ENCODE measurements around the gene USH2A. TPM values are rescaled to one million over a fixed set of nuclear protein-coding genes. Genes with fewer than 3 reads are reported as not detected.

USH2A gene
- total RNA-seq, 2 experiments from 2014 or later = not detected

DNA sequence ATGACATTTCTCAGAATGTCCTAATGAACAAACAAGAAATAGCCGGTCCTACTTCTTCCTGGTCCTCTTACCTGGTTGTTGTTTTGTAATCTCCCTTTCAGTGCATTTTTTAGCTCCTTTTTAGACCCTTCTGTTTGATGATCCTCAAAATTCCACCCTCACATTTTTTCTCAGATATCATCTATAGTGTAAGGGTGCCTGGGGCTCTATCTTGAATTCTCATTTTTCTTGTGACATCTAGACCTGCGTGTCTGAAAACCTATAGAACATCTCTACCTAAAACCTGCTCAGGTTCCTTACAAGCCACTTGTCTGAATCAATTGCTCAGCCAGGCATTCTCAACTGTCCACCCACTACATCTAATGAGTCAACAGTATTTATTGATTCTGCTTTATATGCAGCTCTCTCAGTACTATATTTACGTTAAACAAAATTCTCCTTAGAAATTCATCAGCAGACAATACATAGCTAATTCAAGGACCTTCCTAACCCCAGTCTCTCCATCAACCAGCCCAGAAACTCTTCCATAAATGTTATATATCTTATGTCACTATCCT is 36.5 kb upstream of the USH2A start:
- DNase-seq = no peak
- peaks cover 0 to 4% of the 10 kb centered on the region in 2 experiments for H3K9me3 ChIP-seq (ENCODE audit: control insufficient read depth in 1 of 2, insufficient read depth in 1 of 2, low read length in 2 of 2)
- ATAC-seq (ENCODE audit: poor library complexity) = no peak
- H3K27me3 ChIP-seq (ENCODE audit: control insufficient read depth in 1 of 2, insufficient read depth in 2 of 2, low read length in 2 of 2) = no peaks in the 10 kb centered on the region
- Mint-ChIP-seq H3K27ac (no peak overlapping the region), H3K4me3 (no peak overlapping the region), H3K4me1 (ENCODE audit: low read depth) (no peaks in the 10 kb centered on the region), H3K36me3 (ENCODE audit: low read depth) (no peaks in the 10 kb centered on the region), H3K9me3 (peaks cover 2% of the 10 kb centered on the region), H3K27me3 (no peaks in the 10 kb centered on the region)
- ChIA-PET CTCF (no interaction called here), POLR2A (no interaction called here)
- TF ChIP-seq, protein P1, sequence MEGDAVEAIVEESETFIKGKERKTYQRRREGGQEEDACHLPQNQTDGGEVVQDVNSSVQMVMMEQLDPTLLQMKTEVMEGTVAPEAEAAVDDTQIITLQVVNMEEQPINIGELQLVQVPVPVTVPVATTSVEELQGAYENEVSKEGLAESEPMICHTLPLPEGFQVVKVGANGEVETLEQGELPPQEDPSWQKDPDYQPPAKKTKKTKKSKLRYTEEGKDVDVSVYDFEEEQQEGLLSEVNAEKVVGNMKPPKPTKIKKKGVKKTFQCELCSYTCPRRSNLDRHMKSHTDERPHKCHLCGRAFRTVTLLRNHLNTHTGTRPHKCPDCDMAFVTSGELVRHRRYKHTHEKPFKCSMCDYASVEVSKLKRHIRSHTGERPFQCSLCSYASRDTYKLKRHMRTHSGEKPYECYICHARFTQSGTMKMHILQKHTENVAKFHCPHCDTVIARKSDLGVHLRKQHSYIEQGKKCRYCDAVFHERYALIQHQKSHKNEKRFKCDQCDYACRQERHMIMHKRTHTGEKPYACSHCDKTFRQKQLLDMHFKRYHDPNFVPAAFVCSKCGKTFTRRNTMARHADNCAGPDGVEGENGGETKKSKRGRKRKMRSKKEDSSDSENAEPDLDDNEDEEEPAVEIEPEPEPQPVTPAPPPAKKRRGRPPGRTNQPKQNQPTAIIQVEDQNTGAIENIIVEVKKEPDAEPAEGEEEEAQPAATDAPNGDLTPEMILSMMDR (IDR thresholded peaks at IDR 0.05) = no peak
- no peaks in the 10 kb centered on the region for H3K4me1 ChIP-seq (ENCODE audit: insufficient read depth, low read length)
- no peak overlapping the region for H3K4me3 ChIP-seq (ENCODE audit: low read length)
- intact Hi-C loops (cut with DNase I, micrococcal nuclease) = no loop called here
- H3K27ac ChIP-seq (ENCODE audit: low read depth in 1 of 2, low read length in 2 of 2) = no peak overlapping the region
- H3K36me3 ChIP-seq (ENCODE audit: insufficient read depth, low read length) = no peaks in the 10 kb centered on the region

DNA sequence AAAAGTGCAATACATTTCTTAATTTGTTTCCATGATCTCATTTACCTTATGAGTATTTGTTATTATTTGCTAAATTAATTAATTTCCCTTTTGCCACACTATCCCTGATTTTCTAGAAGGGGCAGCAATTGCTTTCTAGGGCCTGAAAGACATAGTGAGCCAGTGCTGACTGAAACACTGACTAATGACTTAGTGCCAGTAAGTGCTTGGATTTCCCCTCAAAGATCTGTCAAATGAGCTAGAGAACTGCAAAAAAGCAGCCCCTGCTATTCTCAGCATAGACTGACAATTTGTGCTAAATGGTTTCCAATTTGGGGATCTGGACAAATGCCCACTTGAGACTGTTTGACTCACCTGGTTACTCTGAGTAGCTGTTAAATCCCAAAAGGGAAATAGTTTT is 35.6 kb upstream of the USH2A start:
- H3K4me1 Mint-ChIP-seq (ENCODE audit: low read depth) = no peaks in the 10 kb centered on the region
- H3K4me3 Mint-ChIP-seq = no peak overlapping the region
- intact Hi-C loops (cut with DNase I, micrococcal nuclease) = no loop called here
- Histone ChIP-seq H3K27me3 (ENCODE audit: control insufficient read depth in 1 of 2, insufficient read depth in 2 of 2, low read length in 2 of 2) (no peaks in the 10 kb centered on the region), H3K27ac (ENCODE audit: low read depth in 1 of 2, low read length in 2 of 2) (no peak overlapping the region), H3K4me1 (ENCODE audit: insufficient read depth, low read length) (no peaks in the 10 kb centered on the region), H3K9me3 (ENCODE audit: control insufficient read depth in 1 of 2, insufficient read depth in 1 of 2, low read length in 2 of 2) (peaks cover 0 to 4% of the 10 kb centered on the region in 2 experiments), H3K4me3 (ENCODE audit: low read length) (no peak overlapping the region), H3K36me3 (ENCODE audit: insufficient read depth, low read length) (no peaks in the 10 kb centered on the region)
- H3K36me3 Mint-ChIP-seq (ENCODE audit: low read depth) = no peaks in the 10 kb centered on the region
- ChIA-PET CTCF (no interaction called here), POLR2A (no interaction called here)
- ATAC-seq (ENCODE audit: poor library complexity) (no peak), DNase-seq (no peak)
- H3K27ac Mint-ChIP-seq = no peak overlapping the region
- no peaks in the 10 kb centered on the region for H3K27me3 Mint-ChIP-seq
- H3K9me3 Mint-ChIP-seq = no peaks in the 10 kb centered on the region
- TF ChIP-seq, protein P1 (IDR thresholded peaks at IDR 0.05) = no peak

DNA sequence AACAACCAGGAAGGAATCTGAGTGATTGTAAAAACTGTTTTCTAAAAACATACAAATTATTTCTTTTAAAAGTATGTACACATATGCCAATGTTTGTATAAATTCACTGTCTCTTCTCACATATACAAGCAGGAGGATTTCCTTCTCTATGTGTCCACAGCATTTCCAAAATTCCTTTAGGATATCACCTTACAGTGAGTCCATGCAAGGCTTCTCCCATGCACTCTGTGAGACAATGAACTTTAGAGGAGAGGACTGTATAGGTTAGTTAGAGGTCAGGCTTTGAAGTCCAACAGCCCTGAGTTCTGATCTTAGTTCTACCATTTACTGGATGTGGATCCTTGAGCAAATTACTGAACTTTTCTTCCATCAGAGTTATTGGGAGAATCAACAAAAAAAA is 34.1 kb upstream of the USH2A start:
- DNase-seq (no peak), ATAC-seq (ENCODE audit: poor library complexity) (no peak)
- H3K27me3 ChIP-seq (ENCODE audit: control insufficient read depth in 1 of 2, insufficient read depth in 2 of 2, low read length in 2 of 2) = no peaks in the 10 kb centered on the region
- Mint-ChIP-seq H3K36me3 (ENCODE audit: low read depth) (no peaks in the 10 kb centered on the region), H3K9me3 (peaks cover 2% of the 10 kb centered on the region), H3K4me3 (no peak overlapping the region), H3K4me1 (ENCODE audit: low read depth) (no peaks in the 10 kb centered on the region), H3K27ac (no peak overlapping the region), H3K27me3 (no peaks in the 10 kb centered on the region)
- TF ChIP-seq, protein P1 (IDR thresholded peaks at IDR 0.05) = no peak
- intact Hi-C loops (cut with DNase I, micrococcal nuclease) = no loop called here
- H3K9me3 ChIP-seq (ENCODE audit: control insufficient read depth in 1 of 2, insufficient read depth in 1 of 2, low read length in 2 of 2) = peaks cover 0 to 4% of the 10 kb centered on the region in 2 experiments
- no peak overlapping the region for H3K27ac ChIP-seq (ENCODE audit: low read depth in 1 of 2, low read length in 2 of 2)
- no peak overlapping the region for H3K4me3 ChIP-seq (ENCODE audit: low read length)
- CTCF ChIA-PET = no interaction called here
- H3K4me1 ChIP-seq (ENCODE audit: insufficient read depth, low read length) = no peaks in the 10 kb centered on the region
- H3K36me3 ChIP-seq (ENCODE audit: insufficient read depth, low read length) = no peaks in the 10 kb centered on the region
- POLR2A ChIA-PET = no interaction called here
